ENCODE measurements around the gene TVP23C.

GRCh38 chr17:15509095-15509494 lies 54.2 kb downstream of the TVP23C start:
- TF ChIP-seq POLR2A (IDR thresholded peaks at IDR 0.05; ENCODE audit: low read depth, low read length) = no peak
- no peak for TF ChIP-seq SPI1 (IDR thresholded peaks at IDR 0.05; ENCODE audit: low read depth, low read length)
- TF ChIP-seq POLR2AphosphoS5 (IDR thresholded peaks at IDR 0.05; ENCODE audit: low read depth, low read length) = no peak
- no peak for TF ChIP-seq TAF1 (IDR thresholded peaks at IDR 0.05; ENCODE audit: low read depth, low read length)
